Activated CD8-positive, alpha-beta memory T cell treated with anti-CD3 and anti-CD28 coated beads for 24 hours (primary cell): Measurements from ENCODE around the gene IER3.
"Not testable (repeated sequence)": the region's sequence is repeated elsewhere in the genome, so short reads cannot be mapped to it uniquely, and the experiment has no call there.

ENCODE experiments used
- DNase-seq: peaks from one replicate; pipeline ENCODE4 v3.0.0-alpha.2; 2020

The IER3 gene

GRCh38 chr6:30767944-30768301 lies 23.6 kb upstream of the IER3 start:
- DNase-seq = no peak

GRCh38 chr6:30767158-30767943 lies 23.0 kb upstream of the IER3 start:
- DNase-seq = peak; percentile 79

GRCh38 chr6:30766461-30767157 lies 22.3 kb upstream of the IER3 start:
- no peak for DNase-seq

- not testable (repeated sequence) for DNase-seq
Measured at GRCh38 chr6:30765495-30765894, 21.1 kb upstream of the IER3 start.

GRCh38 chr6:30764490-30765043 lies 20.2 kb upstream of the IER3 start:
- not testable (repeated sequence) for DNase-seq

GRCh38 chr6:30763618-30764489 lies 19.5 kb upstream of the IER3 start:
- DNase-seq = no peak

- DNase-seq = no peak
Measured at GRCh38 chr6:30763155-30763617, 18.8 kb upstream of the IER3 start.

- no peak for DNase-seq
Measured at GRCh38 chr6:30761791-30762429, 17.6 kb upstream of the IER3 start.

GRCh38 chr6:30760549-30760948 lies 16.2 kb upstream of the IER3 start:
- no peak for DNase-seq

- DNase-seq = no peak
Measured at GRCh38 chr6:30759575-30760239, 15.4 kb upstream of the IER3 start.

GRCh38 chr6:30757261-30757904 lies 13.0 kb upstream of the IER3 start:
- no peak for DNase-seq

GRCh38 chr6:30756405-30757003 lies 12.2 kb upstream of the IER3 start:
- DNase-seq = not testable (repeated sequence)

GRCh38 chr6:30754631-30755030 lies 10.3 kb upstream of the IER3 start:
- DNase-seq = no peak

GRCh38 chr6:30752157-30752927 lies 8.0 kb upstream of the IER3 start:
- no peak for DNase-seq

- no peak for DNase-seq
Measured at GRCh38 chr6:30750379-30750668, 6.0 kb upstream of the IER3 start.

GRCh38 chr6:30749554-30750378 lies 5.4 kb upstream of the IER3 start:
- no peak for DNase-seq

GRCh38 chr6:30748851-30749540 lies 4.6 kb upstream of the IER3 start:
- DNase-seq = no peak

- no peak for DNase-seq
Measured at GRCh38 chr6:30747902-30748769, 3.8 kb upstream of the IER3 start.
